Stimulated activated naive CD8-positive, alpha-beta T cell treated with anti-CD3 and anti-CD28 coated beads, Interleukin-15, Interleukin-2, amounts not matched to agents 100 ng/mL and 50 ng/mL, for 24 hours (primary cell): Measurements from ENCODE around the gene ANTXR2.

Source experiments
- H3K27ac Mint-ChIP-seq: one replicate; pipeline ENCODE4 v1.8.0; 2021; ENCODE audit warnings: mild to moderate bottlenecking, mixed read lengths
- H3K27me3 Mint-ChIP-seq: one replicate; pipeline ENCODE4 v1.8.0; 2021; ENCODE audit warnings: mixed read lengths
- H3K36me3 Mint-ChIP-seq: one replicate; pipeline ENCODE4 v1.8.0; 2021; ENCODE audit warnings: low read depth, mixed read lengths
- H3K4me1 Mint-ChIP-seq: one replicate; pipeline ENCODE4 v1.8.0; 2021; ENCODE audit warnings: low read depth, mixed read lengths
- H3K4me3 Mint-ChIP-seq: one replicate; pipeline ENCODE4 v1.8.0; 2021; ENCODE audit warnings: mild to moderate bottlenecking, mixed read lengths
- H3K9me3 Mint-ChIP-seq: one replicate; pipeline ENCODE4 v1.8.0; 2021; ENCODE audit warnings: mixed read lengths

The ANTXR2 gene

DNA sequence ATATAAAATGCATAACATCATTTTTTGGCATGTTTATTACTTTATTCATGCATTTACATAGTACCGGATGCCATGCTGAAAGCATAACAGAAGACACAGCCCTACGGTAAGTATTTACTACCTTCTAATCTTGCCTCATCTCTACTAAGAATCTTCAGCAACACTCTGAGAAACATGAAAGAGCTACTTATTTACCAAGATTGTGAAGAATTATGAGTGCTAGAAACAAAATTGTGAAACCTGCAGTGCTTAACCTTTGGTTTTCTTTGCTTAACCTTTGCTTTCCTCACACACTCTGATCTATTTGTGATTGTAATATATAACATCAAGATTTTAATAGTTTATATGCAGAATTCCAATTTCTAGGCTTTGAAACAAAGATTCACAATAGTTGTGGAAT lies 7.4 kb downstream of the ANTXR2 start:
- Mint-ChIP-seq H3K36me3 (peaks cover 48% of the 10 kb centered on the region), H3K27me3 (no peaks in the 10 kb centered on the region), H3K9me3 (no peaks in the 10 kb centered on the region), H3K4me3 (no peak overlapping the region), H3K27ac (no peak overlapping the region), H3K4me1 (peaks cover 31% of the 10 kb centered on the region)

DNA sequence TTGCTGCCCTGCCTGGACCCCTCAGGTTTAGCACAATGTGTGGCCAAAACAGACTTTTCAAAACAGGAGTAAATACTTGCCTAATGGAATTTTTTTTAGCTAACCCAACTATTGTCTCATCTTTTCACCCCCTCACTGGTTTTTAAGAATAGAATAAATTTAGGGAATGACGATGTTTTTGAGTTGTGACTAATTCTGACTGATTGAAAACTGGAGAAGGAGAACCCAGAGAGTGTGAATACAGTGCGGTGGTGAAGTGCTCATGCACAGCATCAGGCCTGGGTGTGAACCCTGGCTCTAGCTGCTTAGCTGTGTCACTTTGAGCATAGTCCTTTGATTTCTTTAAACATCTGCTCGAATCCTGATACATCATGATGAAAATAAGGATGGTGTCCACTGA lies 10.5 kb downstream of the ANTXR2 start:
- peaks cover 27% of the 10 kb centered on the region for H3K36me3 Mint-ChIP-seq
- H3K27me3 Mint-ChIP-seq = no peaks in the 10 kb centered on the region
- H3K9me3 Mint-ChIP-seq = no peaks in the 10 kb centered on the region
- peak overlapping the region; percentile 68 for H3K27ac Mint-ChIP-seq
- no peak overlapping the region for H3K4me3 Mint-ChIP-seq
- H3K4me1 Mint-ChIP-seq = peaks cover 41% of the 10 kb centered on the region

DNA sequence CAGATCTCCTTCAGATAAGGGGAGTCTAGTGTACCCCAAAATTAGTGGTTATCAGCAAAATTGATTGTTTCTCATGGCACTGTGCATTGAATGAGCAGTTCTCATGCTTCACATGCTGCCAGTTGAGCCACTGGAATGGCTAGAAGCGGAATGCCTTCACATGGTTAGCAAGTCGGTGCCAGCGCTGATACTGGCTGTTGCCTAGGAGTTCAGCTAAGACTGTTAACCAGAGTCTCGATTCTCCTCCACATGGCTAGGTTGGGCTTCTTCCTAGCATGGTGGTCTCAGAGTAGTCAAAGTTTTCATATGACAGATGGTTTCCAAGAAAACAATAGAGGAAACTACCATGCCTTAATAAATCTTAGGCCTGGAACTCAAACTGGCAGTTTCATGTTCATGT lies 12.2 kb downstream of the ANTXR2 start:
- Mint-ChIP-seq H3K4me3 (no peak overlapping the region), H3K27ac (no peak overlapping the region), H3K4me1 (peaks cover 55% of the 10 kb centered on the region), H3K9me3 (no peaks in the 10 kb centered on the region), H3K36me3 (peaks cover 15% of the 10 kb centered on the region), H3K27me3 (no peaks in the 10 kb centered on the region)

DNA sequence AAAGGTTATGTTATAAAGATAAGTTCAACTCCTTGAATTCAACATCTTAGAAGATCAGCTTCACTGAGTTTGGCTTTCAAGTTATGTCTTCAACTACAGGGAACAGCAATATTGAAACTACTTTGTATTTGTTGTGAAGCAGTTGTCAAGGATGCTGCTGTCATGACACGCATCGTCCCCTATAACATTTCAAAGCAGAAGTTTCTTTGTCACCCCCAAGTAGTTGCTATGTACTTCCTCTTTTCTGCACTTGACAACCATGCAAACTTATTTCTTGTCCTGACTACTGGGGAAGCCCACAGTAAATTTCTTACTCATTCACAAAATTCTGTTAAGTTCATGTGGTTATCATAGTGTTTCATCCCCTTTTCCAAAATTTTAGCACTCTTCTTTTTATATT lies 14.3 kb downstream of the ANTXR2 start:
- Mint-ChIP-seq H3K27me3 (no peaks in the 10 kb centered on the region), H3K36me3 (peaks cover 13% of the 10 kb centered on the region), H3K27ac (peak overlapping the region; percentile 96), H3K4me1 (peaks cover 65% of the 10 kb centered on the region), H3K4me3 (peak overlapping the region; percentile 82), H3K9me3 (no peaks in the 10 kb centered on the region)

DNA sequence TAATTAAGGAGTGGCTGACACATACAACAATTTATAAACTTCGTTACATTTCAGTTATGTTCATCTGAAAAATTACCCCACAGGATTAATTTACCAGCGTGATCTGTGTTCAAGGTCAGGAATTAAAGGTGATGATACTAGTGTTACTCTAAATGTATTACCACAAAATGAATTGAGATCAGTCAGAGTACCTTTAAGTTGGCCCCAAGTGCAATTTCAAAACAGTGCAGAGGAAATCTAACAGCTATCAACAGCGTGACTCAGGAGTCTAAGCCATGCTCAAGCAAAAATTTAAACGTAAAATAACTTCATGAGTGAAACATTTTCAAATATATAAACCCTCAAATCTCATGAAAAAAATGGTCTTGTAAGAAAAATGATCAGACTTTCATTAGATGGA lies 18.7 kb downstream of the ANTXR2 start:
- Mint-ChIP-seq H3K27me3 (no peaks in the 10 kb centered on the region), H3K4me3 (no peak overlapping the region), H3K4me1 (peaks cover 56% of the 10 kb centered on the region), H3K9me3 (no peaks in the 10 kb centered on the region), H3K36me3 (peaks cover 32% of the 10 kb centered on the region), H3K27ac (no peak overlapping the region)

DNA sequence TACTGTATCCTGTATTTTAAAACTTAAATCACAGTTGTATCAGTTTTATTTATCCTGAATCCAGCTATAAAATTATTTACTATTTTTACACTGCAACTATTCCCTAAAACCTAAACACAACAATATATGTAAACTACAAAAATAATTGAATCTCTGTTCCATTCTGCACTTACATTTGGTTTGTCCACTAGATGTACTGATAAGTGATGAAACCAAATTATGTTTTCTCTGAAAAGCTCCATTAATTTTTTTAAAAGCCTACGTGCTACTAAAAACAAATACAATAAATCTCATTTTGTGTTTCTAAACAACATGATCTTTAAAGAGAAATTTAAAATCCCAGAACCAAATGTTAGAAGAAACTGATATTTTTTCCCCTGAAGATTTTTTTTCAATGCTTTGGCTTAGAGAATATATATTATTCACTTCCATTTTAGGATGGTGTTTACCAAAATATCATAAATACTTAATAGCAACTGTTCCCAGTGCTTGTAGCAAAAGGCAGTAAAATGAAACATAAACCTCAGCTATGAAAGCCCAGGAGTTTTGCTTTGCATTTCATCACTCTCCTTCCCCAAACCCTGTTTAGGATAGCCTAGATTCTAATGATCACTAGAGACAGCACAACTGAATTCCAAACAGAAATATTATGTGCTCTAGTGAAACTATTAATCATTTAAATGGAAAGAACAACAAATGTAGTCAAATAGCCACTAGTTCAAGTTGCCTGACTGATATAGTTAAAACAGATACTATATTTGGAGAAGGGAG lies 19.7 kb downstream of the ANTXR2 start:
- Mint-ChIP-seq H3K27ac (no peak overlapping the region), H3K36me3 (peaks cover 39% of the 10 kb centered on the region), H3K4me3 (no peak overlapping the region), H3K4me1 (peaks cover 52% of the 10 kb centered on the region), H3K27me3 (no peaks in the 10 kb centered on the region), H3K9me3 (no peaks in the 10 kb centered on the region)

DNA sequence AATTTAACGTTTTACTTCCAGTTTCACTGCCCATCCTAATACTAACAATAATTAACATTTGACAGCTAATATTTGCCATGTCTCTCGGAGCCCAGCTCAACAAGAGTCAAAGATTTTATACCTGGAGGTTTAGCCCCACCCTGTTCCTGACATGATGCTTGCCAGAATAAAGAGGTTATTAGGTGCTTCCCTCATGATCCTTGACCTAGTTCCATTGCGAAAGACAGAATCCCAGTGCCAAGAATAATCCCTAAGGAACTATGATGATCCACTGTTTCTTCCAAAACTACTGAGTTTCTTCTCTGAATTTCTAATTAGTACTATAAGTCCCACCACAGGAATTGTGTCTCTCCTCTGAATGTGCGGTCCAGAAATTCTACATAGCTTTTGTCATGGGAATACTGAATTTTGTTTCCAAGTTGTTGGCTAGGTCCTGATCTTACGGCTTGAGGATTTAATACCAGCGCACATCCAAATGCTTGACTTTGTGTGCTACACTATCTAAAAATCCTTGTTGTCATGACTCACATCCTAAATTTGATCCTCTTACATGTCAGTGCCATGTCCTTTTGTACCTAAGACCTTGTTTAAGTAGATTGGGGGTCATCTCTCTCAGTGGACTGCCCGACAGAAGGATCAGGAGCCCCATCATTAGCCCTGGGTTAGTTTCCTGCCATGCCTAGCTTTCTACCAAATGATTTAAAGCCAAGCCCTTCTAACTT lies 23.1 kb downstream of the ANTXR2 start:
- Mint-ChIP-seq H3K4me1 (peaks cover 26% of the 10 kb centered on the region), H3K27ac (no peak overlapping the region), H3K9me3 (no peaks in the 10 kb centered on the region), H3K27me3 (no peaks in the 10 kb centered on the region), H3K4me3 (no peak overlapping the region), H3K36me3 (peaks cover 45% of the 10 kb centered on the region)

DNA sequence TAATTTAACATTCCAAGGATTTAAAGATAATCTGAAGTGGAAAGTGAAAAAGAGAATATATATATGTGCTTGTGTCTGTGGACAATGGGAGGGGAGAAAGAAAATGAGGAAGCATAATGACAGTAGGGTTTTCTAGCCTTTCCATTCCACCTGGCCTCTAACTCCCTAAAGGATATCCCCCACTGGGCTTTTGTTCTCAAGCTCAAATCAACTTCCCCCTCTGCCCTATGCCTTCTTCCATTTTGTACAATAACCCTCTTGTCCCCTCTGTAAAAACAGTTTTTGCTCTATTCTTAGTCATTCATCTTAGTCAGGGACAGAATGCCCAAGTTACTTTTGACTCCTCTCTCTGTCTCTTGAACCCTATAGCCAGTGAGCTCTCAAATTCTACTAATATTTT lies 23.6 kb downstream of the ANTXR2 start:
- H3K4me3 Mint-ChIP-seq = no peak overlapping the region
- peaks cover 44% of the 10 kb centered on the region for H3K36me3 Mint-ChIP-seq
- no peaks in the 10 kb centered on the region for H3K9me3 Mint-ChIP-seq
- H3K27me3 Mint-ChIP-seq = no peaks in the 10 kb centered on the region
- H3K27ac Mint-ChIP-seq = no peak overlapping the region
- peaks cover 24% of the 10 kb centered on the region for H3K4me1 Mint-ChIP-seq

DNA sequence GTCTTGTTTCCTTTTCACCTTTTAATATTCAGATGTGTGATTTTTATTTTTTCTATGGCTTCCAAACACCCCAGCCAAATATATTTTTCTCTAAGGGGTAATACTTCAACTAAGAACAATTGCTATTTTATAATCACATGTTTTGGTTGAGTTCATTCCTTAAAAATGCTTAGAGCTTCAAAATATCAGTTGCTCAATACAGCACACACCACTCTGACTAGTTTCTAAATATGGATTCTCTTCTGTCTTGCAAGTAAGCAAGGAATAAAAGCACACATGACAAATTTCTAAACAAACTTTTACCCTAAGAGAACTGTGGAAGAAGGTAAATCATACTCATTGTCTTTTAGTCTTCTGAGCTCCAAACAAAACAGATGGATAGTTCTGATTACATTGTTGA lies 27.2 kb downstream of the ANTXR2 start:
- peaks cover 25% of the 10 kb centered on the region for H3K36me3 Mint-ChIP-seq
- no peak overlapping the region for H3K27ac Mint-ChIP-seq
- no peaks in the 10 kb centered on the region for H3K27me3 Mint-ChIP-seq
- H3K4me1 Mint-ChIP-seq = peaks cover 13% of the 10 kb centered on the region
- no peak overlapping the region for H3K4me3 Mint-ChIP-seq
- no peaks in the 10 kb centered on the region for H3K9me3 Mint-ChIP-seq

DNA sequence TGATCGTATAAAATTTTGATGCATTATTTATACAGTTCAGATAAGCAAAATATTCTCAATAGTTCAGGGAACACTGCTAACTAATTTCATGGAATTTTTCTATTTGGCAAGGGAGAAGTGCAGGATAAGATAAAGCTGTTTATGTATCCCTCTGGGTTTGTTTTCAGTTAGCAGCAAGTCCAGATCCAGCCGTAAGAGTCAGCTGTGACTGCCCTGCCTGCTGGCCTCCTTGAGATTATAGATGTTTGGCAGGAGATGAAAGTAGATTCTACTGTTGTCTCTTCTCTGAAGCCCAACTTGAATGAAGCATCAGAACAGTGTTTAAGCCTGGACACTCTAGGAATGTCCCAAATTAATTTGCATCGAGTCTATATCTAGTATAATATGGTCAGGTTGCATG lies 29.5 kb downstream of the ANTXR2 start:
- Mint-ChIP-seq H3K4me3 (no peak overlapping the region), H3K36me3 (peaks cover 21% of the 10 kb centered on the region), H3K27me3 (no peaks in the 10 kb centered on the region), H3K9me3 (no peaks in the 10 kb centered on the region), H3K27ac (no peak overlapping the region), H3K4me1 (no peaks in the 10 kb centered on the region)

DNA sequence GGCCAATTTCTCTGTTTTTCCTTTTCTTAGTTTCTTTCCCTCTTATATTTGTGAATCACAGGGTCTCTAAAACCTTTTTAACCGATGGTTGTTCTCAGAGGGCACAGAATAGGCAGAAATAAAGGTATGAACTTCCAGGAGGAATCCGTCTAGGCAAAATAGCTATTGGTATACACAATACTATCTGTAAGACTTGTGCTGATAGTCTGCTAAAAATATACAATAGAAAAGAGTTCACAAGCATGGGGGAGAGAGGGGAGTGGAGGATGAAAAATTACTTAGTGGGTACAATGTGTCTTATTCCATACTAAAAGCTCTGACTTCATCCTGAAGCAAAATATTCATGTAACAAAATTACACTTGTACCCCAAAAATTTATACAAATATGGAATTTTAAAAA lies 30.2 kb downstream of the ANTXR2 start:
- H3K27me3 Mint-ChIP-seq = no peaks in the 10 kb centered on the region
- H3K9me3 Mint-ChIP-seq = no peaks in the 10 kb centered on the region
- no peak overlapping the region for H3K4me3 Mint-ChIP-seq
- no peak overlapping the region for H3K27ac Mint-ChIP-seq
- H3K4me1 Mint-ChIP-seq = no peaks in the 10 kb centered on the region
- peaks cover 21% of the 10 kb centered on the region for H3K36me3 Mint-ChIP-seq

DNA sequence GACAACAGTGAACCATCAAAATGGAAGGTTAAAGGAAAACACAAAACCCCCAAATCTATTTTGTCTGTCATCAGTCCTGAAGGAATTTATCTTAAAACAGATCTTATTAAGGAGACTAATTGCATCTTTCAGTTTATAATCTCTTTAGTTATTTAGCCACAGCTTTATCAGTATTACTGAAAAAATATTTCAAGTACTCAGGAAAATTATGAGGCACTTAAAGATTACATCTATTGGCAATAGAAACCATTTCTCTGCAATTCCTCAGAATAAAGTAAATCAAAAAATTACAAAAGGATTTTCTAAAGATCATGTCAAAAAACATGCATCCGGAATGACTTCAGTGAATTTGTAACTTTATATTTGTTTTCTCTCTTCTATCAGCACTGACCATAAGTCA lies 35.2 kb downstream of the ANTXR2 start:
- Mint-ChIP-seq H3K4me1 (peaks cover 16% of the 10 kb centered on the region), H3K9me3 (no peaks in the 10 kb centered on the region), H3K27ac (peak overlapping the region; percentile 26), H3K4me3 (no peak overlapping the region), H3K36me3 (peaks cover 17% of the 10 kb centered on the region), H3K27me3 (no peaks in the 10 kb centered on the region)

DNA sequence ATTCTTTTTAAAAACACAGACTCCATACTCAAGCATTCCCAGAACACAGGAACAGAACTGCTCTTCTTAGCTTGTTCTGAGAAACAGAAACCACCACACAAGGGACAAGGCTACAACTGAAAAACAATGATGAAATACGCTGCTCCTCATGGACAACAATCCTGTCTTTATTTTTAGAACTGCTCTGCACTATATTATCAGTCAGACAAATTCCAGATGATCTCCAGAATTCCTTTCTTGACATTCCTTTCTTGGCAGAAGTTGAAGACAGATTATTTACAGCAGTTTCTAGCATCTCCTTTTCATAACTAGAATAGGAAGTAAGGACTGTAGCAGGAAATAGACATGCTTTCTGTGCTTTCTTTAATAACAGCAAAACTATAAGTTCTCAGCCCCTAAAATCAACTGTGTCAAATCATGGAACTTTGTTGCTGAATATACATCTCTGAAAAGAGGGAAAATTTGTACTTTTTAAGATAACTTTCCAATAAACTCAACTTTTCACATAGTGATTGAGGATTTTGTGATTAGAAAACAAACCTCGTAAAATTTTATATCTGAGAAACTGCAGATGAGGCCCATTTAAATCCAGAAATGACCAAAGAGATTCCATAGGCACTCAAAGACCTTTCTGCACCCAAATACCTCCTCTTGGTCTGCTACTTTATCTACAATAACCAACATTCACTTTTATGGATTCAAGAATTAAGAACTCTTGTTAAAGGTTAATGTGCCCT lies 35.9 kb downstream of the ANTXR2 start:
- H3K27me3 Mint-ChIP-seq = no peaks in the 10 kb centered on the region
- H3K9me3 Mint-ChIP-seq = no peaks in the 10 kb centered on the region
- peak overlapping the region; percentile 74 for H3K27ac Mint-ChIP-seq
- peaks cover 20% of the 10 kb centered on the region for H3K36me3 Mint-ChIP-seq
- peak overlapping the region; percentile 14 for H3K4me3 Mint-ChIP-seq
- peaks cover 16% of the 10 kb centered on the region for H3K4me1 Mint-ChIP-seq

DNA sequence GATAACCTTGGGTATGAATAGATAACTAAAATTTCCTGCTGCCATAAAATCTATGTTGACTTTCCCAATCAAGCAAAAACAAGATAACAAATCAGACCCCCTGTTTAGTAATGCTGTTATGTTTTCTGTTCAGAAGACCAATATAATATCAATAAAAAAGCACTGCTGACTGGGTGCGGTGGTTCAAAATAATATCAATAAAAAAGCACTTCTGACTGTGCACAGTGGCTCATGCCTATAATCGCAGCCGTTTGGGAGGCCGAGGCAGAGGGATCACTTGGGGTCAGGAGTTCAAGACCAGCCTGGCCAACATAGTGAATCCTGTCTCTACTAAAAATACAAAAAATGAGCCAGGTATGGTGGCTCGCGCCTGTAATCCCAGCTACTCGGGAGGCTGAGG lies 36.7 kb downstream of the ANTXR2 start:
- Mint-ChIP-seq H3K4me3 (no peak overlapping the region), H3K36me3 (peaks cover 20% of the 10 kb centered on the region), H3K27me3 (no peaks in the 10 kb centered on the region), H3K9me3 (no peaks in the 10 kb centered on the region), H3K4me1 (peaks cover 16% of the 10 kb centered on the region), H3K27ac (no peak overlapping the region)

DNA sequence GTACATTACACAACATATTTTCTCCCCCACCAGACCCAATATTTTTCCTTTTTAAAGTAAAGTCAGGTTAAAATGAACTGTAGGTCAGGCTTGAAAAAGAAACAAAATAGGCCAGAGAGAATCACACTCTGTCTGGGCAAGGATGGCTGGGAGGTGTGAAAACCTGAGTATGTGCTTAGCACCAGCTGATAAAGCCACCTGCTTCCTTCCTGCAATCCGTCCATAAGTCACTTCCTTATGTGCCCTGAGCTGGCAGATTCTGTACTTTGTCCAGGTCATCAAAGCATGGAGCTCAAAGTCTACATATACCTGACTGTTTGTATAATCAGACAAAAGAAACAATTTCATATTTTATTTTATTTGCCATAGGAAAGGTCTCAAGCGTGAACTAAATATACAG lies 37.7 kb downstream of the ANTXR2 start:
- Mint-ChIP-seq H3K9me3 (no peaks in the 10 kb centered on the region), H3K27me3 (no peaks in the 10 kb centered on the region), H3K4me3 (no peak overlapping the region), H3K27ac (no peak overlapping the region), H3K36me3 (peaks cover 20% of the 10 kb centered on the region), H3K4me1 (peaks cover 16% of the 10 kb centered on the region)
